Measurements from ENCODE around the gene NOC2L. TPM values are rescaled to one million over a fixed set of nuclear protein-coding genes. Genes with fewer than 3 reads are reported as not detected.

Gene NOC2L
- total and polyA plus RNA-seq, 9 of the 15 experiments (the other 6 are each of a cell fraction or from before 2014, with no cell fraction given) = 4.0 to 410 (median 200) TPM

DNA sequence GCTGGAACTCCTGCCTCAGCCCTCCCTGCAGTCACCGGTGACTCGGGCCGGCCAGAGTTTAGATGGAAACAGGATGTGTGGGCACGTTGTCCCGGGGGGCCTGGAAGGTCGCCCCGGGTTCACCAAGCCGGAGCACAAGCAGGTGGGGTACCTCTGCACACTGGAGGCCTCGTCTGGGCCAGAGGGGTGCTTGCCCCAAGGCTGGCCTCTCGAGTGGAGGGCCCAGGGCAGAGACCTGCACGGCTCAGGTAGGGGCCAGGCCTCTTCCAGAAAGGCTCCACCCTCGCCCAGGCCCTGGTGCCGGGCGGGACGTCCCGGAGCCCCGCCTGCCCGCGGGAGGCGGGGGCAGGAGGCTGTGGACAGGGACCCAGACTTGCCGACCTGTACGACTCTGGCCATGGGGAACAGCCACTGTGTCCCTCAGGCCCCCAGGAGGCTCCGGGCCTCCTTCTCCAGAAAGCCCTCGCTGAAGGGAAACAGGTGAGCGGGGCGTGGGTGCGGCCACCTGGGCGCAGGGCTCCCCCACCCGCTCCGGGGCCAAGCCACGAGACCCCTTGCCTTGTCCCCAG, 7.2 kb upstream of the NOC2L start, which contains the start of gene PLEKHN1:
TSS of gene PLEKHN1 (plus strand) at position 348 of the 569 bp plus-strand sequence. CDS start at position 398, 50 bp downstream.
- Histone ChIP-seq H3K9me1 (ENCODE audit: control insufficient read depth, insufficient read depth, low read length) (no peaks in the 10 kb centered on the region), H3K9ac (ENCODE audit: insufficient read depth in 1 of 2, low read depth in 2 of 2, low read length in 2 of 2) (peak within 1 kb of the TSS; percentile 64 to 90), H4K20me1 (replicated peaks; ENCODE audit: control insufficient read depth, insufficient read depth, low read length) (no peaks in the 10 kb centered on the region), H3K9me3 (replicated peaks; ENCODE audit: control insufficient read depth, insufficient read depth, low read depth, low read length) (peaks cover 6% of the 10 kb centered on the region), H3K79me2 (ENCODE audit: control insufficient read depth, insufficient read depth, low read length) (peaks cover 6% of the 10 kb centered on the region; the same call in 2 of the 3 replicates), H3K4me2 (ENCODE audit: insufficient read depth, low read length) (peak within 1 kb of the TSS; percentile 94), H3K27ac (ENCODE audit: extremely low read depth, low read depth, low read length) (peak within 1 kb of the TSS; percentile 71), H3K4me1 (replicated peaks in 1 of 2; ENCODE audit: control insufficient read depth in 2 of 2, insufficient read depth in 2 of 2, low read length in 2 of 2) (peaks cover 20 to 73% of the 10 kb centered on the region in 2 experiments), H3K27me3 (ENCODE audit: control insufficient read depth in 2 of 2, insufficient read depth in 2 of 2, low read length in 2 of 2) (no peaks in the 10 kb centered on the region; a peak in 1 of 5 replicates), H3K4me3 (peak within 1 kb of the TSS; percentile 54), H2AFZ (ENCODE audit: low read depth, low read length) (peak within 1 kb of the TSS; percentile 98), H3K36me3 (ENCODE audit: control insufficient read depth, insufficient read depth, low read length) (peaks cover 42% of the 10 kb centered on the region; the same call in 2 of the 3 replicates)
- FAIRE-seq (peak; percentile 75), DNase-seq (ENCODE audit: extremely low read depth in 1 of 4, low spot score in 3 of 4) (peak; percentile 63 to 75 (median 72)), ATAC-seq (peak; percentile 80)
- ChIA-PET POLR2A (interaction anchor here (0.5 to 1.8 kb wide), 10 partner anchors 10 to 187 kb away, joined by 3 to 10 read pairs (median 3); no protein-coding TSS in a partner anchor), CTCF (ENCODE audit: low intra/inter-chr PET ratio) (no interaction called here)
- intact Hi-C loops (cut with micrococcal nuclease) (no loop called here), in situ Hi-C loops (cut with MboI) (no loop called here)
- TSS peak; percentile 88 for BruUV-seq (replicated peaks)
- 13% methylated on average over 20 of the region's 31 CpGs for WGBS (ENCODE audit: insufficient coverage, low coverage, missing lambda C conversion rate)
- TF ChIP-seq ZNF24 (IDR thresholded peaks at IDR 0.05) (no peak), DDX20 (tag; IDR thresholded peaks at IDR 0.05; ENCODE audit: low read depth) (no peak), ELF1 (tag; IDR thresholded peaks at IDR 0.05) (no peak), FOSL1 (tag; conservative IDR thresholded peaks at IDR 0.05) (peak; percentile 60), CREB3L1 (IDR thresholded peaks at IDR 0.05; ENCODE audit: borderline replicate concordance, low read depth) (peak; percentile 23; the same call in 1 of the 2 replicates), NONO (IDR thresholded peaks at IDR 0.05; ENCODE audit: low read depth in 2 of 2, low read length in 1 of 2) (peak in 1 of 2 experiments; percentile 58; a peak in 1 of 4 replicates), NR2C2 (CRISPR knock-in tag; IDR thresholded peaks at IDR 0.05) (0 out of 2 replicates have a peak, but pooled peaks have one; percentile 38), NR2C2 (tag; IDR thresholded peaks at IDR 0.05) (peak; percentile 72), TBL1XR1 (IDR thresholded peaks at IDR 0.05; ENCODE audit: low read length in 2 of 2) (no peak), ZBTB11 (CRISPR knock-in tag; IDR thresholded peaks at IDR 0.05) (peak in 1 of 3 experiments; percentile 88; a peak in 3 of 6 replicates), ETV1 (tag; conservative IDR thresholded peaks at IDR 0.05; ENCODE audit: low read depth) (0 out of 2 replicates have a peak, but pooled peaks have one; percentile 7), ZNF57 (CRISPR knock-in tag; IDR thresholded peaks at IDR 0.05) (peak; percentile 68; the same call in 1 of the 2 replicates), GABPA (tag; conservative IDR thresholded peaks at IDR 0.05; ENCODE audit: low read depth) (peak; percentile 68), JUND (IDR thresholded peaks at IDR 0.05; ENCODE audit: borderline replicate concordance, low read depth, low read length) (peak; percentile 16; the same call in 1 of the 2 replicates), JUND (tag; IDR thresholded peaks at IDR 0.05; ENCODE audit: borderline replicate concordance, low read depth, low read length) (no peak)
